ENCODE results near the gene SLC9A9. TPM values are rescaled to one million over a fixed set of nuclear protein-coding genes. Genes with fewer than 3 reads are reported as not detected.

Gene SLC9A9
- total and polyA plus RNA-seq, 9 of the 15 experiments (the other 6 are each of a cell fraction or from before 2014, with no cell fraction given): 0.03 to 0.13 TPM; not detected in 7

GRCh38 chr3:143464850-143465249 is 383.4 kb downstream of the SLC9A9 start:
- Histone ChIP-seq H3K36me3 (ENCODE audit: control insufficient read depth, insufficient read depth, low read length) (no peaks in the 10 kb centered on the region), H3K4me2 (ENCODE audit: insufficient read depth, low read length) (no peak overlapping the region), H3K79me2 (ENCODE audit: control insufficient read depth, insufficient read depth, low read length) (no peaks in the 10 kb centered on the region), H4K20me1 (replicated peaks; ENCODE audit: control insufficient read depth, insufficient read depth, low read length) (no peaks in the 10 kb centered on the region), H3K9ac (ENCODE audit: insufficient read depth in 1 of 2, low read depth in 2 of 2, low read length in 2 of 2) (no peak overlapping the region), H3K4me1 (replicated peaks in 1 of 2; ENCODE audit: control insufficient read depth in 2 of 2, insufficient read depth in 2 of 2, low read length in 2 of 2) (no peaks in the 10 kb centered on the region), H3K27me3 (ENCODE audit: control insufficient read depth in 2 of 2, insufficient read depth in 2 of 2, low read length in 2 of 2) (no peaks in the 10 kb centered on the region; a peak in 1 of 5 replicates), H3K9me1 (ENCODE audit: control insufficient read depth, insufficient read depth, low read length) (no peaks in the 10 kb centered on the region), H3K4me3 (no peak overlapping the region), H3K9me3 (replicated peaks; ENCODE audit: control insufficient read depth, insufficient read depth, low read depth, low read length) (no peaks in the 10 kb centered on the region), H3K27ac (ENCODE audit: extremely low read depth, low read depth, low read length) (no peak overlapping the region), H2AFZ (ENCODE audit: low read depth, low read length) (no peak overlapping the region)
- FAIRE-seq (no peak), DNase-seq (ENCODE audit: extremely low read depth in 1 of 4, low spot score in 3 of 4) (no peak), ATAC-seq (no peak)
- in situ Hi-C loops (cut with MboI): no loop called here
- CTCF ChIA-PET (ENCODE audit: low intra/inter-chr PET ratio): no interaction called here
- BruUV-seq (replicated peaks): no TSS peak
- POLR2A ChIA-PET: no interaction called here
- WGBS (ENCODE audit: insufficient coverage, low coverage, missing lambda C conversion rate): 8% methylated on average over 2 of the region's 2 CpGs
- TF ChIP-seq NFIC (IDR thresholded peaks at IDR 0.05) (peak; percentile 66), ARHGAP35 (IDR thresholded peaks at IDR 0.05; ENCODE audit: partially characterized antibody) (no peak)
- intact Hi-C loops (cut with micrococcal nuclease): no loop called here

- no peaks in the 10 kb centered on the region for H3K4me1 ChIP-seq (replicated peaks in 1 of 2; ENCODE audit: control insufficient read depth in 2 of 2, insufficient read depth in 2 of 2, low read length in 2 of 2)
- H3K9me1 ChIP-seq (ENCODE audit: control insufficient read depth, insufficient read depth, low read length): no peaks in the 10 kb centered on the region
- BruUV-seq (replicated peaks): no TSS peak
- H3K27ac ChIP-seq (ENCODE audit: extremely low read depth, low read depth, low read length): no peak overlapping the region
- FAIRE-seq: no peak
- CTCF ChIA-PET (ENCODE audit: low intra/inter-chr PET ratio): no interaction called here
- DNase-seq (ENCODE audit: extremely low read depth in 1 of 4, low spot score in 3 of 4): no peak
- intact Hi-C loops (cut with micrococcal nuclease) (no loop called here), in situ Hi-C loops (cut with MboI) (no loop called here)
- POLR2A ChIA-PET: no interaction called here
- no peaks in the 10 kb centered on the region for H3K36me3 ChIP-seq (ENCODE audit: control insufficient read depth, insufficient read depth, low read length)
- no peak overlapping the region for H3K4me3 ChIP-seq
- no peaks in the 10 kb centered on the region for H4K20me1 ChIP-seq (replicated peaks; ENCODE audit: control insufficient read depth, insufficient read depth, low read length)
- H2AFZ ChIP-seq (ENCODE audit: low read depth, low read length): no peak overlapping the region
- no peak overlapping the region for H3K9ac ChIP-seq (ENCODE audit: insufficient read depth in 1 of 2, low read depth in 2 of 2, low read length in 2 of 2)
- no peak overlapping the region for H3K4me2 ChIP-seq (ENCODE audit: insufficient read depth, low read length)
- H3K27me3 ChIP-seq (ENCODE audit: control insufficient read depth in 2 of 2, insufficient read depth in 2 of 2, low read length in 2 of 2): no peaks in the 10 kb centered on the region
- H3K9me3 ChIP-seq (replicated peaks; ENCODE audit: control insufficient read depth, insufficient read depth, low read depth, low read length): no peaks in the 10 kb centered on the region
- ATAC-seq: no peak
- H3K79me2 ChIP-seq (ENCODE audit: control insufficient read depth, insufficient read depth, low read length): no peaks in the 10 kb centered on the region
- TF ChIP-seq ADNP (tag; IDR thresholded peaks at IDR 0.05): no peak
- no peak for TF ChIP-seq CHCHD3 (CRISPR knock-in tag; IDR thresholded peaks at IDR 0.05)
- no peak for TF ChIP-seq ZNF175 (CRISPR knock-in tag; IDR thresholded peaks at IDR 0.05; ENCODE audit: low read depth)
- TF ChIP-seq THRAP3 (IDR thresholded peaks at IDR 0.05; ENCODE audit: borderline replicate concordance): no peak
- TF ChIP-seq NFXL1 (CRISPR knock-in tag; IDR thresholded peaks at IDR 0.05): no peak
- no peak for TF ChIP-seq TEAD4 (IDR thresholded peaks at IDR 0.05; ENCODE audit: low read length)
- no peak for TF ChIP-seq TEAD4 (CRISPR knock-in tag; IDR thresholded peaks at IDR 0.05; ENCODE audit: borderline replicate concordance)
- no peak for TF ChIP-seq GABPB2 (CRISPR knock-in tag; conservative IDR thresholded peaks at IDR 0.05)
- no peak for TF ChIP-seq RBM39 (optimal IDR thresholded peaks at IDR 0.05; ENCODE audit: low read depth, low read length)
- TF ChIP-seq ZNF253 (CRISPR knock-in tag; conservative IDR thresholded peaks at IDR 0.05): no peak
Measured at GRCh38 chr3:143455480-143455879, 392.8 kb downstream of the SLC9A9 start.
